ENCODE measurements around the gene RBMXL3. TPM values are rescaled to one million over a fixed set of nuclear protein-coding genes. Genes with fewer than 3 reads are reported as not detected.
A peak's percentile ranks its signal among the peaks of the same experiment; 100 is the strongest.

RBMXL3 gene
- total and polyA plus RNA-seq, 2 donors from 2014 or later, result not detected

DNA sequence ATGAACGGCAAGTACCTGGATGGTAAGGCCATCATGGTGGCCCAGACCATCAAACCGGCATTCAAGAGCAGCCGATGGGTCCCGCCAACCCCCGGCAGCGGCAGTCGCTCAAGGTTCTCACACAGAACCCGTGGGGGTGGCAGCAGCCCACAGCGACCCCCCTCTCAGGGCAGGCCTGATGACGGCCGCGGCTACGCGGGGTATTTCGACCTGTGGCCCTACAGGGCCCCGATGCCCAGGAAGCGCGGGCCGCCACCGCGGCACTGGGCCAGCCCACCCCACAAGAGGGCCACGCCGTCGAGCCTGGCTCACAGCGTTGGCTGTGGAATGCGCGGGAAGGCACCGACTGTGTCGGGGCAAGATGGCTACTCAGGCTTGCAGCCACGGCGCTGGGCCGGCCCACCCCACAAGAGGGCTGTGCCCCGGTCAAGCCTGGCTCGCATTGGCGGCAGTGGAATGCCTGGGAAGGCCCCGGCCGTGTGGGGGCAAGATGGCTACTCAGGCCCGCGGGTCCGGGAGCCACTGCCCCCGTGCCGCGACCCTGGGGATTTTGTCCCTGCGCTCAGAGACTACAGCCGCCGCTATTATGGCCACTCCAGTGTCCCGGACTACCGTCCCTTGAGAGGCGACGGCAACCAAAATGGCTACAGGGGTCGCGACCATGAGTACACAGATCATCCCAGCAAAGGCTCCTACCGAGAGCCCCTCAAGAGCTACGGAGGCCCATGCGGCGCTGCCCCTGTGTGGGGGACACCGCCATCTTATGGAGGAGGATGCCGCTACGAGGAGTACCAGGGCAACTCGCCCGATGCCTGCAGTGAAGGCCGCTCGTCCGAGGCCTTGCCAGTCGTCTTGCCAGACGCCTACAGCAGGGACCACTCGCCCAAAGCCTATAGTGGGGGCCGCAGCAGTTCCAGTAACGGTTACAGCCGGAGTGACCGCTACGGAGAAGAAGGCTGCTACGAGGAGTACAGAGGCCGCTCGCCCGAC, 731 bp downstream of the RBMXL3 start:
- FAIRE-seq, result no peak
- Histone ChIP-seq H3K4me1 (ENCODE audit: control insufficient read depth in 2 of 3, insufficient read depth in 2 of 3, low read depth in 1 of 3, low read length in 3 of 3) (no peaks in the 10 kb centered on the region), H3K36me3 (ENCODE audit: control insufficient read depth in 2 of 3, insufficient read depth in 3 of 3, low read length in 3 of 3) (no peaks in the 10 kb centered on the region), H3K27me3 (ENCODE audit: control insufficient read depth, insufficient read depth, low read length) (no peaks in the 10 kb centered on the region), H3K9me3 (ENCODE audit: control insufficient read depth in 2 of 3, insufficient read depth in 1 of 3, low read length in 3 of 3) (no peaks in the 10 kb centered on the region), H3K9ac (ENCODE audit: low read length in 3 of 3) (no peak overlapping the region), H3K27ac (ENCODE audit: low read depth in 2 of 2, low read length in 2 of 2) (no peak overlapping the region), H3K4me3 (ENCODE audit: low read length in 3 of 3) (no peak overlapping the region)
- DNase-seq, result peak in 1 of 5 donors; percentile 65
- TF ChIP-seq CTCF (IDR thresholded peaks at IDR 0.05; ENCODE audit: borderline replicate concordance, extremely low read depth, insufficient read depth), result no peak
- intact Hi-C loops (cut with DNase I), result no loop called here

GRCh38 chrX:115190636-115191489, 1.7 kb downstream of the RBMXL3 start:
- Histone ChIP-seq H3K9ac (ENCODE audit: low read length in 3 of 3) (no peak overlapping the region), H3K36me3 (ENCODE audit: control insufficient read depth in 2 of 3, insufficient read depth in 3 of 3, low read length in 3 of 3) (no peaks in the 10 kb centered on the region), H3K27ac (ENCODE audit: low read depth in 2 of 2, low read length in 2 of 2) (no peak overlapping the region), H3K4me3 (ENCODE audit: low read length in 3 of 3) (no peak overlapping the region), H3K27me3 (ENCODE audit: control insufficient read depth, insufficient read depth, low read length) (no peaks in the 10 kb centered on the region), H3K4me1 (ENCODE audit: control insufficient read depth in 2 of 3, insufficient read depth in 2 of 3, low read depth in 1 of 3, low read length in 3 of 3) (no peaks in the 10 kb centered on the region), H3K9me3 (ENCODE audit: control insufficient read depth in 2 of 3, insufficient read depth in 1 of 3, low read length in 3 of 3) (no peaks in the 10 kb centered on the region)
- FAIRE-seq (no peak), DNase-seq (peak in 1 of 5 donors; percentile 60)
- TF ChIP-seq CTCF (IDR thresholded peaks at IDR 0.05; ENCODE audit: borderline replicate concordance, extremely low read depth, insufficient read depth), result no peak
- intact Hi-C loops (cut with DNase I), result no loop called here

DNA sequence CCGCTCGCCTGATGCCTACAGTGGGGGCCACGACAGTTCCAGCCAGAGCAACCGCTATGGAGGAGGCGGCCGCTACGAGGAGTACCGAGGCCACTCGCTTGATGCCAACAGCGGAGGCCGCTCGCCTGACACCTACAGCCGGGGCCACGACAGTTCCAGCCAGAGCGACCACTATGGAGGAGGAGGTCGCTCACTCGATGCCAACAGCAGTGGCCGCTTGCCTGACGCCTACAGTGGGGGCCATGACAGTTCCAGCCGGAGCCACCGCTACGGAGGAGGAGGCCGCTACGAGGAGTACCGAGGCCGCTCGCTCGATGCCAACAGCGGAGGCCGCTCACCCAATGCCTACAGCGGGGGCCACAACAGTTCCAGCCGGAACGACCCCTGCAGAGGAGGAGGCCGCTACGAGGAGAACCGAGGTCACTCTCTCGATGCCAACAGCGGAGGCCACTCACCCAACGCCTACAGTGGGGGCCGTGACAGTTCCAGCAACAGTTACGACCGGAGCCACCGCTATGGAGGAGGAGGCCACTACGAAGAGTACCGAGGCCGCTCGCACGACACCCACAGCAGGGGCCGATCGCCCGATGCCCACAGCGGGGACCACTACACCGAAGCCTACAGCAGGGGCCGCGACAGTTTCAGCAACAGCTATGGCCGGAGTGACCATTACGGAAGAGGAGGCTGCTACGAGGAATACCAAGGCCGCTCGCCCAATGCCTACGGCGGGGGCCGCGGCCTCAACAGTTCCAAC, 2.5 kb downstream of the RBMXL3 start:
- Histone ChIP-seq H3K9ac (ENCODE audit: low read length in 3 of 3) (no peak overlapping the region), H3K4me3 (ENCODE audit: low read length in 3 of 3) (no peak overlapping the region), H3K27ac (ENCODE audit: low read depth in 2 of 2, low read length in 2 of 2) (no peak overlapping the region), H3K9me3 (ENCODE audit: control insufficient read depth in 2 of 3, insufficient read depth in 1 of 3, low read length in 3 of 3) (no peaks in the 10 kb centered on the region), H3K36me3 (ENCODE audit: control insufficient read depth in 2 of 3, insufficient read depth in 3 of 3, low read length in 3 of 3) (no peaks in the 10 kb centered on the region), H3K27me3 (ENCODE audit: control insufficient read depth, insufficient read depth, low read length) (no peaks in the 10 kb centered on the region), H3K4me1 (ENCODE audit: control insufficient read depth in 2 of 3, insufficient read depth in 2 of 3, low read depth in 1 of 3, low read length in 3 of 3) (no peaks in the 10 kb centered on the region)
- DNase-seq (peak in 1 of 5 donors; percentile 60), FAIRE-seq (no peak)
- no peak for TF ChIP-seq CTCF (IDR thresholded peaks at IDR 0.05; ENCODE audit: borderline replicate concordance, extremely low read depth, insufficient read depth)
- intact Hi-C loops (cut with DNase I), result no loop called here
